SK-N-SH treated with all-trans-retinoic acid at 6 μM for 48 hours (cell line): Measurements from ENCODE around the gene ERN1.

ENCODE experiments used
- ATAC-seq: fragments of 200-7000 bp; cut with Tn5 transposase; 3 replicates; pipeline ENCODE4 v1.9.1; 2020; ENCODE audit warnings: mild to moderate bottlenecking, moderate library complexity
- ARNTL ChIP-seq: fragments of 450-650 bp; formaldehyde crosslinking; IDR thresholded peaks from 2 replicates; pipeline ENCODE4 v1.5.0; 2020; ENCODE audit warnings: low read depth, mild to moderate bottlenecking, moderate library complexity, borderline replicate concordance
- BACH2 ChIP-seq: fragments of 250-450 bp; sonication (Bioruptor Pico); IDR thresholded peaks from 2 replicates; pipeline ENCODE4 v1.9.0; 2021; ENCODE audit warnings: mild to moderate bottlenecking, borderline replicate concordance
- CREB5 ChIP-seq: fragments of 250-450 bp; sonication (Bioruptor Pico); IDR thresholded peaks from 2 replicates; pipeline ENCODE4 v1.5.1; 2020; ENCODE audit warnings: low read depth, mild to moderate bottlenecking, moderate library complexity
- CSDC2 ChIP-seq: fragments of 250-450 bp; sonication (Bioruptor Pico); IDR thresholded peaks from 2 replicates; pipeline ENCODE4 v1.5.0; 2020; ENCODE audit warnings: mild to moderate bottlenecking, moderate library complexity
- CSRNP3 ChIP-seq: fragments of 250-450 bp; sonication (Bioruptor Pico); IDR thresholded peaks from 2 replicates; pipeline ENCODE4 v1.5.1; 2021; ENCODE audit warnings: mild to moderate bottlenecking, moderate library complexity
- ESRRG ChIP-seq: fragments of 250-450 bp; sonication (Bioruptor Pico); IDR thresholded peaks from 2 replicates; pipeline ENCODE4 v1.6.1; 2021; ENCODE audit warnings: mild to moderate bottlenecking
- GLIS3 ChIP-seq: fragments of 250-450 bp; sonication (Bioruptor Pico); IDR thresholded peaks from 2 replicates; pipeline ENCODE4 v1.5.0; 2020; ENCODE audit warnings: mild to moderate bottlenecking, moderate library complexity
- ISL1 ChIP-seq: fragments of 250-450 bp; sonication (Bioruptor Pico); IDR thresholded peaks from 2 replicates; pipeline ENCODE4 v2.1.2; 2022; ENCODE audit warnings: mild to moderate bottlenecking, moderate library complexity
- OSR1 ChIP-seq: fragments of 250-450 bp; sonication (Bioruptor Pico); IDR thresholded peaks from 2 replicates; pipeline ENCODE4 v1.8.0; 2022; ENCODE audit warnings: moderate library complexity, mild to moderate bottlenecking, inconsistent platforms
- PPARA ChIP-seq: fragments of 250-450 bp; sonication (Bioruptor Pico); IDR thresholded peaks from 2 replicates; pipeline ENCODE4 v1.5.0; 2020; ENCODE audit warnings: mild to moderate bottlenecking, borderline replicate concordance
- RARB ChIP-seq: fragments of 250-450 bp; sonication (Bioruptor Pico); IDR thresholded peaks from 2 replicates; pipeline ENCODE4 v1.8.0; 2021; ENCODE audit warnings: mild to moderate bottlenecking, moderate library complexity
- SNAI2 ChIP-seq: fragments of 250-450 bp; sonication (Bioruptor Pico); IDR thresholded peaks from 2 replicates; pipeline ENCODE4 v1.5.0; 2020; ENCODE audit warnings: mild to moderate bottlenecking, moderate library complexity
- TCF4 ChIP-seq: fragments of 250-450 bp; sonication (Bioruptor Pico); IDR thresholded peaks from 2 replicates; pipeline ENCODE4 v1.8.0; 2021; ENCODE audit warnings: mild to moderate bottlenecking, moderate library complexity, borderline replicate concordance
- TOX ChIP-seq: fragments of 250-450 bp; sonication (Bioruptor Pico); IDR thresholded peaks from 2 replicates; pipeline ENCODE4 v1.8.0; 2021; ENCODE audit warnings: mild to moderate bottlenecking, moderate library complexity, borderline replicate concordance
- ZC3H10 ChIP-seq: fragments of 250-450 bp; sonication (Bioruptor Pico); IDR thresholded peaks from 2 replicates; pipeline ENCODE4 v1.5.1; 2021; ENCODE audit warnings: mild to moderate bottlenecking, moderate library complexity
- ZFP30 ChIP-seq: fragments of 450-650 bp; formaldehyde crosslinking; IDR thresholded peaks from 2 replicates; pipeline ENCODE4 v1.5.0; 2022; ENCODE audit warnings: mild to moderate bottlenecking, moderate library complexity
- TF ChIP-seq, protein P1 (sequence below): fragments of 250-450 bp; sonication (Bioruptor Pico); IDR thresholded peaks from 2 replicates; pipeline ENCODE4 v1.5.0; 2020; ENCODE audit warnings: mild to moderate bottlenecking, moderate library complexity
- TF ChIP-seq, protein P2 (sequence below): fragments of 250-450 bp; sonication (Bioruptor Pico); IDR thresholded peaks from 2 replicates; pipeline ENCODE4 v1.8.0; 2020; ENCODE audit warnings: mild to moderate bottlenecking, moderate library complexity, borderline replicate concordance

Gene ERN1

DNA sequence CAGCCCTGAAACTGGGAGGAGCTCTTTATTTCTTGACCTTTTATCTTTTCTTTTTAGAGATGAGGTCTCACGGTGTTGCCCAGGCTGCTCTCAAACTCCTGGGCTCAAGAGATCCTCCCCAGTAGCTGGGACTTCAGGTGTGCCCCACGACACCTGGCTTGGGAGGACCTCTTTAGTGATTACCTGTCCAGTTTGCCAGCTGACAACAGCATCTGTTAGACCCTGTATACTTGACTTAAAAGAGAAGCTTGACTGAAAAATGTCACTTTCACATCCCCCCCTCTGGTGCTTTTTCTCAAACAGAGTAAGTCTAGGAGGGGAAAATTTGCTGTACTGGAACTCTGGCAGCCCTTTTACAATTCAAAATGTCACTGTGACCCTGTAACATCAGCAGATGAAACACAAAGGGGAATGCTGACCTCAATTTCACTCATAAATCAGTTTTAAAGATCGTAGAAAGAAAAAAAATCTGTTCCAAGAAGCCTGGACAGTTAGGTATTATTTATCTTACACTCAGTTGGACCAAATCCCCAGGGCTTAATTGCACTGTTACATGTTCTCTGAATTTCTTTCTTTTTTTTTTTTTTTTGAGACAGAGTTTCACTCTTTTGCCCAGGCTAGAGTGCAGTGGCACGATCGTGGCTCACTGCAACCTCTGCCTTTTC lies 1.8 kb upstream of the ERN1 start:
- no peak for TF ChIP-seq ISL1 (CRISPR knock-in tag)
- TF ChIP-seq CSDC2 (CRISPR knock-in tag): no peak
- no peak for TF ChIP-seq SNAI2
- TF ChIP-seq CREB5 (CRISPR knock-in tag): no peak
- TF ChIP-seq, protein P1, sequence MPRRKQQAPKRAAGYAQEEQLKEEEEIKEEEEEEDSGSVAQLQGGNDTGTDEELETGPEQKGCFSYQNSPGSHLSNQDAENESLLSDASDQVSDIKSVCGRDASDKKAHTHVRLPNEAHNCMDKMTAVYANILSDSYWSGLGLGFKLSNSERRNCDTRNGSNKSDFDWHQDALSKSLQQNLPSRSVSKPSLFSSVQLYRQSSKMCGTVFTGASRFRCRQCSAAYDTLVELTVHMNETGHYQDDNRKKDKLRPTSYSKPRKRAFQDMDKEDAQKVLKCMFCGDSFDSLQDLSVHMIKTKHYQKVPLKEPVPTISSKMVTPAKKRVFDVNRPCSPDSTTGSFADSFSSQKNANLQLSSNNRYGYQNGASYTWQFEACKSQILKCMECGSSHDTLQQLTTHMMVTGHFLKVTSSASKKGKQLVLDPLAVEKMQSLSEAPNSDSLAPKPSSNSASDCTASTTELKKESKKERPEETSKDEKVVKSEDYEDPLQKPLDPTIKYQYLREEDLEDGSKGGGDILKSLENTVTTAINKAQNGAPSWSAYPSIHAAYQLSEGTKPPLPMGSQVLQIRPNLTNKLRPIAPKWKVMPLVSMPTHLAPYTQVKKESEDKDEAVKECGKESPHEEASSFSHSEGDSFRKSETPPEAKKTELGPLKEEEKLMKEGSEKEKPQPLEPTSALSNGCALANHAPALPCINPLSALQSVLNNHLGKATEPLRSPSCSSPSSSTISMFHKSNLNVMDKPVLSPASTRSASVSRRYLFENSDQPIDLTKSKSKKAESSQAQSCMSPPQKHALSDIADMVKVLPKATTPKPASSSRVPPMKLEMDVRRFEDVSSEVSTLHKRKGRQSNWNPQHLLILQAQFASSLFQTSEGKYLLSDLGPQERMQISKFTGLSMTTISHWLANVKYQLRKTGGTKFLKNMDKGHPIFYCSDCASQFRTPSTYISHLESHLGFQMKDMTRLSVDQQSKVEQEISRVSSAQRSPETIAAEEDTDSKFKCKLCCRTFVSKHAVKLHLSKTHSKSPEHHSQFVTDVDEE (CRISPR knock-in tag): no peak
- TF ChIP-seq ESRRG (CRISPR knock-in tag): no peak
- TF ChIP-seq ARNTL (CRISPR knock-in tag): no peak
- no peak for TF ChIP-seq ZFP30 (CRISPR knock-in tag)
- TF ChIP-seq PPARA (CRISPR knock-in tag): no peak
- no peak for ATAC-seq

GRCh38 chr17:64130559-64131001 lies 636 bp upstream of the ERN1 start:
- no peak for ATAC-seq
- TF ChIP-seq SNAI2 (no peak), GLIS3 (CRISPR knock-in tag) (no peak), BACH2 (CRISPR knock-in tag) (no peak), ESRRG (CRISPR knock-in tag) (no peak), ZFP30 (CRISPR knock-in tag) (no peak), TCF4 (no peak), CSDC2 (CRISPR knock-in tag) (no peak), ARNTL (CRISPR knock-in tag) (no peak), ISL1 (CRISPR knock-in tag) (no peak), RARB (CRISPR knock-in tag) (no peak), ZC3H10 (no peak), OSR1 (no peak), CSRNP3 (CRISPR knock-in tag) (no peak), PPARA (CRISPR knock-in tag) (no peak), CREB5 (CRISPR knock-in tag) (no peak), TOX (no peak)
- TF ChIP-seq, protein P1 (CRISPR knock-in tag): no peak
- TF ChIP-seq, protein P2, sequence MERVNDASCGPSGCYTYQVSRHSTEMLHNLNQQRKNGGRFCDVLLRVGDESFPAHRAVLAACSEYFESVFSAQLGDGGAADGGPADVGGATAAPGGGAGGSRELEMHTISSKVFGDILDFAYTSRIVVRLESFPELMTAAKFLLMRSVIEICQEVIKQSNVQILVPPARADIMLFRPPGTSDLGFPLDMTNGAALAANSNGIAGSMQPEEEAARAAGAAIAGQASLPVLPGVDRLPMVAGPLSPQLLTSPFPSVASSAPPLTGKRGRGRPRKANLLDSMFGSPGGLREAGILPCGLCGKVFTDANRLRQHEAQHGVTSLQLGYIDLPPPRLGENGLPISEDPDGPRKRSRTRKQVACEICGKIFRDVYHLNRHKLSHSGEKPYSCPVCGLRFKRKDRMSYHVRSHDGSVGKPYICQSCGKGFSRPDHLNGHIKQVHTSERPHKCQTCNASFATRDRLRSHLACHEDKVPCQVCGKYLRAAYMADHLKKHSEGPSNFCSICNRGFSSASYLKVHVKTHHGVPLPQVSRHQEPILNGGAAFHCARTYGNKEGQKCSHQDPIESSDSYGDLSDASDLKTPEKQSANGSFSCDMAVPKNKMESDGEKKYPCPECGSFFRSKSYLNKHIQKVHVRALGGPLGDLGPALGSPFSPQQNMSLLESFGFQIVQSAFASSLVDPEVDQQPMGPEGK (CRISPR knock-in tag): no peak
- TF ChIP-seq, all 23 proteins: peak for 0
